GM18505 (cell line): Measurements from ENCODE around the gene MC5R.

ENCODE experiments used
- ATAC-seq: cut with Tn5 transposase; IDR thresholded peaks from one replicate; pipeline ENCODE4 v1.9.1; 2021; ENCODE audit not compliant: unreplicated experiment
- POLR2A ChIP-seq: IDR thresholded peaks from 4 replicates; pipeline ENCODE4 v1.6.1; 2011; ENCODE audit warnings: borderline replicate concordance; ENCODE audit not compliant: insufficient read depth, insufficient read length; ENCODE audit errors: extremely low read depth

The MC5R gene

DNA sequence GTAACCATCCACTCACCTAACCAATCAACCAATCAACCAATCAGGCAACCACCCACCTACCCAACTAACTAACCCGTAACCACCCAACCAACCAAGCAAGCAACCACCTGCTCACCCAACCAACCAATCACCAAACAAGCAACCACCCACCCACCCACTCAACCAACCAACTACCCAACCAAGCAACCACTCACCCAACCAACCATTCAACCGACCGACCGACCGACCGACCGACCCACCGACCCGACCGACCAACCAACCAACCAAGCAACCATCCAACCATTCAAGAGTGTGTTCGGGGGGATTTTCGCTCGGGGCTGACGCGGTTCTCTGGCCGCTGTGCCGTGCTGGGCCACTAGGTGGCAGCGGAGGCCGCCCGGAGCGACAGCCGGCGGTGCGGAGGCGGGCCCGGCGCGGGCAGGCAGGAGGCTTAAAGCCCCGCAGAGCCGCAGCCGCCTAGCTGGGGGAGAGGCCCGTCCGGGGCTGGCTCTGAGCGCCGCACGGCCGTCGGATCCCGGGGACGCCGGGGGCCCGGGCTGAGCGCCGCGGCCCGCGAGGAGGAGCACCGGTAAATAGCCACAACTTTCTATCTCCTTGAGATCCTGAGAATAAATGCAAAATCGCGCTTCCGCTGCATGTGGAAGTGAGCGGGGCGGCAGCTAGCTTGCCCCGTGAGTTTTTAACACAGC lies at the start of gene MC5R:
Gene MC5R (plus strand): TSS at position 443 of the 689 bp plus-strand sequence. CDS start 1,617 bp downstream, outside the sequence.
- ATAC-seq, result peak; percentile 87
- no peak for TF ChIP-seq POLR2A

DNA sequence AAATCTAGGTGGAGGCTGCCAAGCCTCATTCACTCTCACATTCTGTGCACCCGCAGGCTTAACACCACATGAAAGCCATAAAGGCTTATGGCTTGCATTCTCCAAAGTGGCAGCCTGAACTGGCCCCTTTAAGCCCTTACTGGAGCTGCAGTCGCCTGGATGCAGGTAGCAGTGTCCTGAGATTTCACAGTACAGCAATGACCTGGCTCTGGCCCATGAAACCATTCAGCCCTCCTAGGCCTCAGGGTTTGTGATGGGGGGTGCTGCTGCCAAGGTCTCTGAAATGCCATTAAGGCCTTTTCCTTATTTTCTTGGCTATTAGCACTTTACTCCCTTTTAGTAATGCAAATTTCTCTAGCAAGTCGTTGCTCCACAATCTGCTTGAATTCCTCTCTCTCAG lies 48.9 kb upstream of the MC5R start:
- ATAC-seq, result no peak
- TF ChIP-seq POLR2A, result no peak

DNA sequence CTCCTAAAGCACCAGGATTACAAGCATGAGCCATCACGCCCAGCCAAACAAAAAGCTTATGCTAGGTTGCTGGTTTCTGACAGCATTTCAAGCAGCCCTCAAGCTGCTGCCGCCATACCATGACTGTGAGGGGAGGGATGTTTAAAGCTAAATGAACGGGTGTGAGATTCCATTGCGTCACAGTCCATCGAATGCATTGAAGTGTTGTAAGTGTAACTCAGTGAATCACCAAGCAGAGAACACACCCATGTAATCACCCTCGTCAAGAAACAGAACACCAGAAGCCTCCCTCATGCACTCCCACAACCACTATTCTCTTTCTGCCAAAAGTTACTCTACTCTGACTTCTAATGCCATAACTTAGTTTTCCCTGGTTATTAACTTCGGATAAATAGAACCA lies 32.8 kb upstream of the MC5R start:
- TF ChIP-seq POLR2A, result no peak
- ATAC-seq, result no peak

GRCh38 chr18:13793819-13794218 lies 30.1 kb upstream of the MC5R start:
- no peak for ATAC-seq
- TF ChIP-seq POLR2A, result no peak

DNA sequence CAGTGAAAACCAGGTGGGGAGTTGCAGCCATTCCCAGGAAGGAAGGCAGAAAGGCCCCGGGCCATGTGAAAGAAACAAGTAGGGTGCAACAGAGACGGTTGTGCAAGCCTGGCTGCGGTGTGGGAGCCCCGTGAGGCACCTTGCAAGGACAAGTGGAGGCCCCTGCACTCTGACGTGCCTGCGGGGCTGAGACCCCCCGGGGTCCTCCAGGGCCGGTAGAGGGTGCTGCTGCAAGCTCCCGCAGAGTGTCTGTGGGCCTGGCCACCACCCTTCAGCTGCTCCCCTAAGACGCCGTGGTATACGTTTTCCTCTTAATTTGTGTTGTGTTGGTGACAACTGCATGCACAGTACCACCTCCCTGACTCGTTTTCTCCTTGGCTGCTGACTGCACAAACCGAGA lies 27.4 kb upstream of the MC5R start:
- no peak for TF ChIP-seq POLR2A
- ATAC-seq, result no peak

DNA sequence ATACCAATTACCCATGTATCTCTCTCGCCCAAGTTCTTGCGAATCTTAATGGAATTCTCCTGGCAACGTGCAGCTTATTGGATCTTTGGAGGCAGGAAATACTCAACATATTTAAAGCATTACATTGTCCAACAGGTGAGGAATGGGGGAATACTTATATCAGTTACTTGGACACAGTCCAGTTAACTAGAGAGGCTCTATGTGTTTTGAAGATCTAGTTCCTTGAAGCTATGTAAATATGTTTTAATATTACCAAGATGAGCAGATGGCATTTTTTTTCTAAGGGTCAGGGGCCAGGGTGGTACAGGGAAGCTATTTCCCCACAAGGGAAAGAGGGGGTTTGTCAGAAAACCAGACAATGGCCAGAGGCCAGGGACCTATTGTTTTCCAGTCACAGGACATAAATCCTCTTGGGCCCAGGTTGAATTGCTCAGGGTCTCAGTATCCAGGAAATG lies 26.8 kb upstream of the MC5R start:
- no peak for ATAC-seq
- no peak for TF ChIP-seq POLR2A

GRCh38 chr18:13799396-13799795 lies 24.6 kb upstream of the MC5R start:
- ATAC-seq, result no peak
- no peak for TF ChIP-seq POLR2A

DNA sequence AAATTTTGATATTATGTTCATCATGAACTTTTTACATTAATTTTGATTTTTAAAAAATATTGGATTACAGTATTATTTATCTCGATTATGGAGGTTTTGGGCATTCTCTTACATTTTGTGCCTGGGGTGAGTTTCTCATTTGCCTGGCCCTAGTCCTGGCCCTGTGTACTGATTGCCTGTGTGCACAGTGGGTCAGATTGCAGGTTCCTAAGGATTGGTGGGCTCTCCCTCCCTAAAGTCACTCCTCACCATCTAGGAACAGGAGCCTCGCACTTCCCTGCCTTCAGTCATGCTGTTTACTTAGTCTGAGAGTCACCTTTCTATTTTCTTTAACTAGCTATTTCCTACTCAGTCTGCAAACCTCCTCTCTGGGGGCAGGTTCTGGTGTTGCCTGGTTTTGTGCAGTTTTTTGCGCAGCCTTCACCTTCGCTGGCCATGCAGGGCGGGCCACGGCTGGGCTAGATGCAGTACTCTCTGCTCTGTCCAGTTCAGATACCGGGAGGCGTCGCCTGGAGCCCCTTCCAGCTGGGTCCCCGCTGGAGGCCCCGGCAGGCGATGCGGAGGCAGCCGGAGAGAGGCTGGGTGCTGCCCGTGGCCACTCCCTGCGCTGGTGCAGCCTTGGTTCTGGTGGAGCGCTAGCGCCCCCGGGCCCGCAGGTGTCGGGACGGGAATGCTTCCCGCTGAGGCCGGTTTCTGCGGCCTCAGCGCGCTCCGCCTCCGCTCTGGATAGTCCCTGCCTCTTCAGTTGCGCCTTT lies 23.3 kb upstream of the MC5R start:
- peak; percentile 71 for ATAC-seq
- TF ChIP-seq POLR2A, result no peak

DNA sequence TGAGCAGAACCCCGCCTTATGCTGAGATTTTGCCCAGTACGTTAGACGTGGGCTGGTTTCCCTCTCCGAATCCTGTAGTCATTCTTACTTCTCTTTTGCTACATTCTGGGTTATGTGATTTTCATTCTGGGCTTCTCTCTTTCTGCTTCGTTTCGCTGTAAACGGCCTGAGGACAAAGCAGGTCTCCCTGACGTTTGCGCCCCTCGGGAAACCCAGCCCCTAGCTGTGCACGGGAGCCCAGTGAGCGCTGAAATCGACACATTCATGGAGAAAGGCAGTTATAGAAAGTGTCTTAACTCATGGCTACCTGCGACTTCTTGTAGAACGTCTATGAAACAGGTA lies 22.7 kb upstream of the MC5R start:
- no peak for TF ChIP-seq POLR2A
- no peak for ATAC-seq

- ATAC-seq, result no peak
- TF ChIP-seq POLR2A, result no peak
Measured at GRCh38 chr18:13804305-13804704, 19.6 kb upstream of the MC5R start.

DNA sequence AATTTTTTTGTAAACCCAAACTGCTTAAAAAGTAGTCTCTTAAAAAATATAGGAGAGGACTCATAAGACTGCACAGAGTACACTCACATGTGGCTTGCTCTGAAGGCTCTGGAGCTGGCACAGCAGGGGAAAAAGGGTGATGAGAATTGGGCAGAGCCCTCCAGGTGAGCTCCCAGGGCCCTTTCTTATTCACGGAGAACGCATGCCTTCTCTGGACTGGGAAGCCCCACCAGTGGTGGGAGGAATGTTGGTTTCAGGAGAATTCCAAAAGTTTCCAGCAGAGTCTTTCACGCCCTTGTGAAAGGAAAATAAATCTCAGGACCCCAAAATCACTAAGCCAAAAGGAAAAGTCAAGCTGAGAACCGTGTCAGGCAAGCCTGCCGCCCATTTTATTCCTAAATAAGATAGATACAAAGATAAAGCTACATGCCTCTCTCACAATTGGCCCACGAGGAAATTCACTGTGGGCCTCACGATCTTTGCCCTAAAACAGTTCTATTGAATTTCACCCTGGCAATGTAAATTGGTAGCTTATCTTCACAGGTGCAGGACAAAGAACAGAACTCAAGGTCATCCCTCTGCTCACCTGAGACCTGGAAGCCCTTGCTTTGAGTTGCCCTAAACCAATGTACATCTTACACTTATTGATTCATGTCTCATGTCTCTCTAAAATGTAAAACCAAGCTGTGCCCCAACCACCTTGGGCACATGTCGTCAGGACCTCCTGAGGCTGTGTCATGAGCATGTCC lies 15.5 kb upstream of the MC5R start:
- TF ChIP-seq POLR2A, result no peak
- ATAC-seq, result no peak

GRCh38 chr18:13809043-13809430 lies 14.9 kb upstream of the MC5R start:
- no peak for TF ChIP-seq POLR2A
- no peak for ATAC-seq

GRCh38 chr18:13809531-13810255 lies 14.3 kb upstream of the MC5R start:
- no peak for TF ChIP-seq POLR2A
- ATAC-seq, result no peak

DNA sequence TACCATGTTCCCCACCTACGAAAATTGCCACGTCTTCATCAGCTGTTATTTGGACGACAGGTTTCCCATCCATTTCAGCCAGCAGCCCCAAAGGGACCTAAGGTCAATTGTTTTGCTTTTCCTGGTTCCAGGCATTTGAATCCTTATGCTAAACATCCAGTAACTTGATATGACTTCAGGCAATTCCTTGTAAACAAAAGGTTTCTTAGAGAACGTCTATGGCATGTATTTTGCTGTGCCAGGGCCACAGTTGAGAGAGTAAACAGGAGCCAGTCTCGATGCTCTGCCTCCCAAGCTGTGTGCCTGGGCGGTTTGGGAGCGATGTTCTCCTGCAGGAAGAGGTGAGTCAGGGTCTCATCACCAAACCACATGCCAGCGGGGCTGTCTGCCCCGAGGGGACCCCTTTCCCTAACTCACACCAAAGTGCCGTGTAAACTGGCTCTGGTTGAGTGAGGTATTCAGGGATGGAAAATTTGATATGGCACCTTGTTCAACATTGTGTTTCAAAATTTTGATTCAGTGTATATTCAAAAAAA lies 12.9 kb upstream of the MC5R start:
- no peak for TF ChIP-seq POLR2A
- no peak for ATAC-seq

- no peak for TF ChIP-seq POLR2A
- ATAC-seq, result no peak
Measured at GRCh38 chr18:13811993-13812392, 12.0 kb upstream of the MC5R start.
